ENCODE results near the gene SULT4A1.

Gene SULT4A1

GRCh38 chr22:43796567-43796966 is 65.7 kb downstream of the SULT4A1 start:
- DNase-seq: no peak

DNA sequence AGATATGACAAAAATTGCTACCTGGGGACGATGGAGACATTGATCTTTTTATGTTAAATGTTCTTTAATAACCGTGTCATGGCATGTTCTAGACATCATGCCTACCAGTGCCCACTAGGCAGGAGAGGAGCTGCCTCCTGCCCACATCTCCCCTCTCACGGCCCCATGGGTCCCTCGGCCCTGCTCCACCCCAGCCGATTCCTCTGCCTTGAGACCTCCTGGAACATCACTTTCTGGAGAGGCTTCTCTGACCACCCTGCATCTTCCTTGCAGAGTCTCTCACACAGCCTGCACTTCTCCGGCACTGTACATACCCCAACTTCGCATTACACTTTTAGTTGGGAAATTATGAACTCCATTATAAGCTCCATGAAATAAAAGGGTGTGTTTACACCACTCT is 67.0 kb downstream of the SULT4A1 start:
- no peak for DNase-seq

- no peak for DNase-seq
Observed at GRCh38 chr22:43792905-43793304, 69.4 kb downstream of the SULT4A1 start.

DNA sequence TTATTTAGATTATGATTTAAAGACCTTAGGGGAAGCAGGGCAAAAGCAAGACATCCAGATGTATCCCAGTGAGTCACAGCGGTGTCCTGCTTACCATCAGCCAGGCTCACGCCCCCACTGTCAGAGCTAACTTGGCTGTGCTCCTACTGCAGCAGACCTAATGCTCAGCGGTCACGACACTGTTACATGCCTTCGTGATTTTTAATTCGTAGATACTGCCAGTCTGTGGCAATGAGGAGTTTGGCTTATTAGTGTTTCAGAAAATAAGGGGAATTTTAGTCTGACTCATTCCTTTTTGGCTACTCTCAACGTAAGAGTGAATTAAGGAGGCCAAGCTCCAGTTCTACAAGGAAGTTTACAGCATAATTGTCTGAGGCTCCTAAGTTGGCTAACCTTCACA is 72.9 kb downstream of the SULT4A1 start:
- DNase-seq: no peak

GRCh38 chr22:43783777-43784176 is 78.5 kb downstream of the SULT4A1 start:
- no peak for DNase-seq

DNA sequence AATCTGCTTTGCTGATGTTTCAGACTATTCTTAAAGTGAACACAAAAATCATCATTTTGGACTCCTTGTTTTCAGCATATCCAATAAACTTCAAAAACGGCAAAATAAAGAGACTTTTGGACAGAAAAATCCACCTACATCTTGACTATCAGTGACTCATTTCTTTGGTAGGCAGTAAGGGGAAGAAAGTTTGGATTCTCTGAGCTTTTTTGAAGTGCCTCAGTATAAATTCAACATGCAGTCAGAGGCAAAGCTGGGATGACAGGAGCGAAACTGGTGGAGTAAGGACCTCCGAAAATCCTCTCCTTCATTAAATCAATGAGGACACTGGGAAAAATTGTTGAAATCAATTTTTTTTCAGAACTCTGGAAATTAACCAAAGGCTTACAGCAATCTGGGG is 79.9 kb downstream of the SULT4A1 start:
- no peak for DNase-seq

GRCh38 chr22:43777286-43777685 is 85.0 kb downstream of the SULT4A1 start:
- DNase-seq: no peak

GRCh38 chr22:43776081-43776670 is 86.1 kb downstream of the SULT4A1 start:
- no peak for DNase-seq

All from AML-193 (cell line).